ENCODE measurements around the gene CLPTM1L.

- TF ChIP-seq EP300 (IDR thresholded peaks at IDR 0.05; ENCODE audit: low read depth) (no peak), POLR2A (IDR thresholded peaks at IDR 0.05) (no peak)
These were observed 52.8 kb downstream of the CLPTM1L start for GRCh38 chr5:1292139-1292538.

All from transverse colon (tissue), 1 donor.